GM03348 (cell line): Measurements from ENCODE around the gene PRSS38.
A peak's percentile ranks its signal among the peaks of the same experiment; 100 is the strongest.

Experiments used
- DNase-seq: peaks from one replicate; pipeline ENCODE4 v3.0.0; 2012; ENCODE audit warnings: low spot score

PRSS38 gene

GRCh38 chr1:227815468-227816409, at the start of gene PRSS38:
TSS of gene PRSS38 (plus strand) at chr1:227815675. CDS start at chr1:227815717, 42 bp downstream.
- DNase-seq, result no peak

- DNase-seq, result no peak
These were observed 49.4 kb upstream of the PRSS38 start for GRCh38 chr1:227766015-227766634.

DNA sequence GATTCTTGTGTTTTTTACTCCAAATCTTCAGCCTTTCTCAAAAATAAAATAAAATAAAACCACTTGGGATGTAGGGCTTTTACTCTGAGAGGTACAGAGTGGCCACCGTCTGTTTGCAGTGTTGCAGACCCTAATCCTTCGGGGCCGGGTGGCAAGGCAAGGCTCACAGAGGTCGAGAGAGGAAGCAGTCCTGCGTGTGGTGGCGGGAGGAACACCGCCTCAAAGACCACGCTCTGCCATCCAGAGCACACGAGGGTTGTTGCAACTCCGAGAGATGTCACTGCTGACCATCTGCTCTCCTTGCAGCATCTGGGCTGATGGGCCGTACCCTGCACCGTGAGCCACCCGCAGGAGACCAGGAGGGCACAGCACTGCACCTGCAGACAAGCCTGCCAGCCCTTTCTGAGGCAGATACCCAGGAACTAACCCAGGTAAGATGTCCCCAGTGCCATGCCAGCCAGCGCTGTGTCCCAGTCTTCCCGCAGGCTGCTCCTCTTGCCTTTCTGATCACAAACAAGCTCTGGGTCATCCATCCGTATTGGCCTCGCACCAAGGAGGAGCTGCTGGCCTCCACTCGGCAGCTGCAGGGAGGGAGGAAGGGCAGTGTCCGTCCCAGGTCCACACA, 48.7 kb upstream of the PRSS38 start:
- DNase-seq, result no peak

DNA sequence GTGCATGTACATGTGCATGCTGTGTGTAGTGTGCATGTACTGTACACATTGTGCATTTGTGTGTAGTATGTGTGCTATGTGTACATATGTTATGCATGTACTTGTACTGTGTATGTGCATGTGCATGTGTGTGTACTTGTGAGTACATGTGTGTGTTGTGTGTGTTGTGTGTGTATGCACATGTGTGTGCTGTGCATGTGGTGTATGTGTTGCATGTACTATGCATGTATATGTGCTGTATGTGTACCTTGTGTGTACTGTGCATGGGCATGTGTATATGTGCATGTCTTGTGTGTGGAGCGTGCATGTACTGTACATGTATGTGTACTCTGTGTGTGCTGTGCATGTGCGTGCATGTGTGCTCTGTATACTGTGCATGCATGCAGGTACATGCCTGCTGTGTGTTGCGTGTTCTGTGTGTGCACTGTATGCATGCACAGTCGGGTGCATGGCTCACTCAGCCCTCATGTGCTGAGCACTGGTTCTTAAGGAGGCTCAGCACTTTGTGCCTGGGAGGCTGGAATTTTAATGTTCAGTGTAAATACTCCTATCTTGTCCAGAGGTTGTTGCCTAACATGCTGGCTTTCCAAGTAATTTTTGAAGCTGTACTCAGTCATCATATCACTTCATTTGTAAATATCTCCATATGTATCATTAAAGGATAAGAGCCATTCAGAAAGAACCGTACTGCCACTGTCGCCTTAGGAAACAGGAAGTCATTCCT, 47.9 kb upstream of the PRSS38 start:
- no peak for DNase-seq

- DNase-seq, result no peak
These were observed 47.4 kb upstream of the PRSS38 start for GRCh38 chr1:227768125-227768439.

DNA sequence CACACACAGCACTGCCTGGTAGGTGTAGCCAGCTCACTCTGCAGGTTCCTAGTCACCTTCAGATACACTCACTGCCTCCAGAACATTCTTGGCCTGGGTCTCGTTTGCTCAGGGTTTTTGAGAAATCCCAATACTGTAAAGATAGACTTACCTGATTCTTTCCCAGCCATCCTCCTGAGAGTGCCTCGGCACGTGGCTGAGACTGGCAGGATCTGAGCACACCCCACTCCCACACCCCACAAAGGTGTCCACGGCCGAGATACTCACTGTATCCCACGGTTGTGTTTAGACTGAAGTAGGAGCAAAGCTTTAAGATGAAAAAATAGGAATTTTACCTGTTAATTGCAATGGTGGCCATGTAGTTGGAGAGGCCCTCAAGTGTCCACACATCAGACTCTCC, 46.8 kb upstream of the PRSS38 start:
- DNase-seq, result no peak

- no peak for DNase-seq
These were observed 46.2 kb upstream of the PRSS38 start for GRCh38 chr1:227769047-227769935.

- DNase-seq, result no peak
These were observed 45.5 kb upstream of the PRSS38 start for GRCh38 chr1:227769936-227770494.

- DNase-seq, result no peak
These were observed 44.7 kb upstream of the PRSS38 start for GRCh38 chr1:227770812-227771211.

- no peak for DNase-seq
These were observed 44.1 kb upstream of the PRSS38 start for GRCh38 chr1:227771326-227771725.

- DNase-seq, result no peak
These were observed 43.7 kb upstream of the PRSS38 start for GRCh38 chr1:227771771-227772170.

GRCh38 chr1:227773558-227773957, 41.9 kb upstream of the PRSS38 start:
- DNase-seq, result no peak

DNA sequence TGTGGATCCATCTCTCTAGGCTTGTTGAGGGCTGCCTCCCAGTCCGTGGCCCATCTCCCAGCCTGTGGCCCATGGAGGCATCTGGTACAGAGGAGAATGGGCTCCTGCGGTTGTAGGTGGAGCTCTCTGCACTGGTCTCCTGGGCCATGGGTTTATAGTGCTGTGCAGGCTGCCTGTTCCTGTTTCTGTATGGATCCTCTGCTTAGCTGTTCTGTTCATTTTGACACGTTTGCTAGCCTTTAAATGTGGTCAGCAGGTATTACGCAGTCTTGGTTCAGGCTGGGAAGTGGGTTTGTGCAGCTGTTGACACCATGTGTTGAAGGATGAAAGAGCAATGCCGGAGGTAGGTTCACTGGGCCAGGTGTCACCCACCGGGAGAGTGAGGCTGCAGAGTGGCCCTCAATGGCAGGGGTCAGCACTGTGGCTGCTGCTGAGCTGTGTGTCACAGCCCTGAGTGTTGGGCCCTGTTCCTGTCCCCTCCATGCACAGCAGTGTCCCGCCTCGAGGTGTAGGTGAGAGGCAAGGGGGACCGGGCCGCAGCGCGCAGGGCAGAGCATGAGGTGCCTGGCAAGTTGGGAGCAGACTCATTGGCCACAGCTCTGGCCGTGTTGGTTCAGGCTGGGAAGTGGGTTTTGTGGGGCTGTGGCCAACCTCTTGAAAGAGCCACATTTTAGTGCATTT, 41.3 kb upstream of the PRSS38 start:
- no peak for DNase-seq

GRCh38 chr1:227774821-227775661, 40.4 kb upstream of the PRSS38 start:
- peak; percentile 66 for DNase-seq

GRCh38 chr1:227775841-227776240, 39.6 kb upstream of the PRSS38 start:
- DNase-seq, result no peak

GRCh38 chr1:227776331-227776771, 39.1 kb upstream of the PRSS38 start:
- DNase-seq, result peak; percentile 75

GRCh38 chr1:227777156-227777555, 38.3 kb upstream of the PRSS38 start:
- DNase-seq, result no peak

- no peak for DNase-seq
These were observed 37.8 kb upstream of the PRSS38 start for GRCh38 chr1:227777646-227778045.

DNA sequence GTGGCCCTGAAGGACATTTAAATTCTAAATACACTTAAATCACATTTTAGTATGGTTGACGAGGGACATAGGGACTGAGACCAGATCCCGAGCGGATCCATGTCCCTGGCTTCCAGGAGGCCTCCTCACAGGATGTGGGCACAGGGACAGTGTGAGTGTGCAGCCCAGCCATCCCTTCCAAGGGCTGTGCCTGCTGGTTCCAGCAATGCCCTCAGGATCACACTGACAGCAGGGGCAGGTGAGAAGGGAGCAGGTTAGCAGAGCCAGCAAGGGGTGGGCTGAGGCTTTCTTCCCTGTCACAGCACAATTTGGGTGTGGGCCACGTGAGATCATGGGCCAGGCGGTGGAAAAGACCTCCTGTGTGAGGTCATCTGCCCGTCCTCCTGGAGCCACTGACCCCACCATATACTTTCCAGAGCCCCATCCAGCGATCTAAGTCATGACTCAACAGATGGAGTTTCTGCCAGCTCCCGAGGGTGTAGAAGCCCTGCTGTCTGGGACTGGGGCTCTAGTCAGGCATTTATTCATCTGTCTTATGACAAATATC, 37.0 kb upstream of the PRSS38 start:
- DNase-seq, result peak; percentile 67
